Tibial nerve (tissue), 4 donors: ENCODE data around the gene CYP24A1.

Source experiments
- EP300 ChIP-seq, 2 donors: sonication (generic); formaldehyde crosslinking; IDR thresholded peaks; one replicate each; pipeline ENCODE4 v1.6.1; 2017; ENCODE audit warnings: antibody characterized with exemption in 2 of 2, mild to moderate bottlenecking in 1 of 2
- POLR2A ChIP-seq, 2 donors: fragments of 450-650 bp; IDR thresholded peaks; one replicate each; pipeline ENCODE4 v1.6.1; 2017; ENCODE audit warnings: antibody characterized with exemption in 2 of 2, mild to moderate bottlenecking in 2 of 2, moderate library complexity in 2 of 2
- TF ChIP-seq, protein P1 (sequence below), 5 experiments: fragments of 200-600 bp in 3 of 5; fragments of 450-650 bp in 2 of 5; sonication (generic) in 3 of 5; IDR thresholded peaks; one replicate each; pipeline ENCODE4 v1.5.1; 2016 to 2019; ENCODE audit warnings: antibody characterized with exemption in 5 of 5, mild to moderate bottlenecking in 3 of 5, moderate library complexity in 2 of 5

GRCh38 chr20:54140927-54141566, 32.7 kb downstream of the CYP24A1 start:
- no peak for TF ChIP-seq POLR2A (IDR thresholded peaks at IDR 0.05)
- TF ChIP-seq, protein P1, sequence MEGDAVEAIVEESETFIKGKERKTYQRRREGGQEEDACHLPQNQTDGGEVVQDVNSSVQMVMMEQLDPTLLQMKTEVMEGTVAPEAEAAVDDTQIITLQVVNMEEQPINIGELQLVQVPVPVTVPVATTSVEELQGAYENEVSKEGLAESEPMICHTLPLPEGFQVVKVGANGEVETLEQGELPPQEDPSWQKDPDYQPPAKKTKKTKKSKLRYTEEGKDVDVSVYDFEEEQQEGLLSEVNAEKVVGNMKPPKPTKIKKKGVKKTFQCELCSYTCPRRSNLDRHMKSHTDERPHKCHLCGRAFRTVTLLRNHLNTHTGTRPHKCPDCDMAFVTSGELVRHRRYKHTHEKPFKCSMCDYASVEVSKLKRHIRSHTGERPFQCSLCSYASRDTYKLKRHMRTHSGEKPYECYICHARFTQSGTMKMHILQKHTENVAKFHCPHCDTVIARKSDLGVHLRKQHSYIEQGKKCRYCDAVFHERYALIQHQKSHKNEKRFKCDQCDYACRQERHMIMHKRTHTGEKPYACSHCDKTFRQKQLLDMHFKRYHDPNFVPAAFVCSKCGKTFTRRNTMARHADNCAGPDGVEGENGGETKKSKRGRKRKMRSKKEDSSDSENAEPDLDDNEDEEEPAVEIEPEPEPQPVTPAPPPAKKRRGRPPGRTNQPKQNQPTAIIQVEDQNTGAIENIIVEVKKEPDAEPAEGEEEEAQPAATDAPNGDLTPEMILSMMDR (IDR thresholded peaks at IDR 0.05): no peak
- no peak for TF ChIP-seq EP300 (IDR thresholded peaks at IDR 0.05)
